ENCODE results near the gene CTIF.

CTIF gene

DNA sequence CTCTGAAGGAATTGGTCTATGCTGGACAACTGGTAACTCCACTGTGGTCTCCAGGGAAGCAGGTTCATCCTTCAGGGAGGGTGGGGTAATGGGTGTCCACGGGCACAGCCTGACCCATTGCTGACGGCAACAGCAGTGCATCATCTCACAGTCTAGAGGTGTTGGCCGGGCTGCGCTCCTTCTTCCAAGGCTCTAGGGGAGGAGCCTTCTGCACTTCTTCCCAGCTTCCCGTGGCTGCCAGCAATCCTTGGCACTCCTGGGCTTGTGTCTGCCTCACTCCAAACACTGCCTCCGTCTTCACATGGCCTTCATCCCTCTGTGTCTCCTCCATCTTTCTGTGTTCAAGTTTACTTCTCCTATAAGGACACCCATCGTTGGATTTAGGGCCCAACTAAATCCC lies 166.2 kb downstream of the CTIF start:
- Histone ChIP-seq H2AFZ (ENCODE audit: low read depth, low read length, severe bottlenecking) (no peak overlapping the region), H3K9me3 (ENCODE audit: insufficient read depth, low read length) (no peaks in the 10 kb centered on the region), H3K79me2 (ENCODE audit: insufficient read depth, low read length) (no peaks in the 10 kb centered on the region), H3K9me2 (replicated peaks; ENCODE audit: insufficient read depth, low read length) (no peaks in the 10 kb centered on the region), H3K27me3 (ENCODE audit: low read length) (no peaks in the 10 kb centered on the region), H3K36me3 (ENCODE audit: low read length) (no peaks in the 10 kb centered on the region), H3F3A (ENCODE audit: insufficient read depth) (no peaks in the 10 kb centered on the region), H3K9ac (ENCODE audit: low read length) (no peak overlapping the region), H3K4me3 (ENCODE audit: insufficient read depth, low read length, poor library complexity, severe bottlenecking) (no peak overlapping the region), H3K4me2 (ENCODE audit: low read depth, low read length, poor library complexity, severe bottlenecking) (no peak overlapping the region), H4K20me1 (ENCODE audit: low read depth, low read length) (no peaks in the 10 kb centered on the region), H3K27ac (ENCODE audit: low read depth, low read length) (no peak overlapping the region)
- TF ChIP-seq, protein P1, sequence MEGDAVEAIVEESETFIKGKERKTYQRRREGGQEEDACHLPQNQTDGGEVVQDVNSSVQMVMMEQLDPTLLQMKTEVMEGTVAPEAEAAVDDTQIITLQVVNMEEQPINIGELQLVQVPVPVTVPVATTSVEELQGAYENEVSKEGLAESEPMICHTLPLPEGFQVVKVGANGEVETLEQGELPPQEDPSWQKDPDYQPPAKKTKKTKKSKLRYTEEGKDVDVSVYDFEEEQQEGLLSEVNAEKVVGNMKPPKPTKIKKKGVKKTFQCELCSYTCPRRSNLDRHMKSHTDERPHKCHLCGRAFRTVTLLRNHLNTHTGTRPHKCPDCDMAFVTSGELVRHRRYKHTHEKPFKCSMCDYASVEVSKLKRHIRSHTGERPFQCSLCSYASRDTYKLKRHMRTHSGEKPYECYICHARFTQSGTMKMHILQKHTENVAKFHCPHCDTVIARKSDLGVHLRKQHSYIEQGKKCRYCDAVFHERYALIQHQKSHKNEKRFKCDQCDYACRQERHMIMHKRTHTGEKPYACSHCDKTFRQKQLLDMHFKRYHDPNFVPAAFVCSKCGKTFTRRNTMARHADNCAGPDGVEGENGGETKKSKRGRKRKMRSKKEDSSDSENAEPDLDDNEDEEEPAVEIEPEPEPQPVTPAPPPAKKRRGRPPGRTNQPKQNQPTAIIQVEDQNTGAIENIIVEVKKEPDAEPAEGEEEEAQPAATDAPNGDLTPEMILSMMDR (IDR thresholded peaks at IDR 0.05; ENCODE audit: insufficient read depth, low read length, poor library complexity, severe bottlenecking) = no peak
- no peak for TF ChIP-seq EZH2phosphoT487 (conservative IDR thresholded peaks at IDR 0.05; ENCODE audit: low read length)

DNA sequence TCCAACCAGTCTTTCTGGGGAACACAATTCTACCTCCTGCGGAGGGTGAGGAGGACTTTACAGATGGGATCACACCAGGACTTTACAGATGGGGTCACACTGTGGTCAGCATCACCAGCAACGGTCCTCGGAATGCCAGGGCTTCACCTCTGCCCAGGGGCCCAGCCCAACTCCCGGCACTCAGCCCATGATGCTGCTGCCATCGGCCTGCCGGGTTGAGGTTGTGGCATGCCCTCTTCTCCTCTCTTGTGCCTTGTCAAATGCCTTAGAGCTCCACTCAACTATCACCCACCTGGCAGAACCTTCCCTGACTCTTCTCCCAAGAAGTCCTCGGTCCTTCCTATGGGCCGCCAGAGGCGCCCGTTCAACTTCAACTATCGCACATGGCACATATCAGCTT lies 166.7 kb downstream of the CTIF start:
- no peak overlapping the region for H3K9ac ChIP-seq (ENCODE audit: low read length)
- no peaks in the 10 kb centered on the region for H3K9me3 ChIP-seq (ENCODE audit: insufficient read depth, low read length)
- no peak overlapping the region for H2AFZ ChIP-seq (ENCODE audit: low read depth, low read length, severe bottlenecking)
- no peaks in the 10 kb centered on the region for H3F3A ChIP-seq (ENCODE audit: insufficient read depth)
- no peaks in the 10 kb centered on the region for H3K27me3 ChIP-seq (ENCODE audit: low read length)
- H3K27ac ChIP-seq (ENCODE audit: low read depth, low read length) = no peak overlapping the region
- H4K20me1 ChIP-seq (ENCODE audit: low read depth, low read length) = no peaks in the 10 kb centered on the region
- no peaks in the 10 kb centered on the region for H3K9me2 ChIP-seq (replicated peaks; ENCODE audit: insufficient read depth, low read length)
- H3K4me3 ChIP-seq (ENCODE audit: insufficient read depth, low read length, poor library complexity, severe bottlenecking) = no peak overlapping the region
- TF ChIP-seq EZH2phosphoT487 (conservative IDR thresholded peaks at IDR 0.05; ENCODE audit: low read length) = no peak
- TF ChIP-seq, protein P1 (IDR thresholded peaks at IDR 0.05; ENCODE audit: insufficient read depth, low read length, poor library complexity, severe bottlenecking) = no peak
- H3K4me2 ChIP-seq (ENCODE audit: low read depth, low read length, poor library complexity, severe bottlenecking) = no peak overlapping the region
- no peaks in the 10 kb centered on the region for H3K36me3 ChIP-seq (ENCODE audit: low read length)
- H3K79me2 ChIP-seq (ENCODE audit: insufficient read depth, low read length) = no peaks in the 10 kb centered on the region

DNA sequence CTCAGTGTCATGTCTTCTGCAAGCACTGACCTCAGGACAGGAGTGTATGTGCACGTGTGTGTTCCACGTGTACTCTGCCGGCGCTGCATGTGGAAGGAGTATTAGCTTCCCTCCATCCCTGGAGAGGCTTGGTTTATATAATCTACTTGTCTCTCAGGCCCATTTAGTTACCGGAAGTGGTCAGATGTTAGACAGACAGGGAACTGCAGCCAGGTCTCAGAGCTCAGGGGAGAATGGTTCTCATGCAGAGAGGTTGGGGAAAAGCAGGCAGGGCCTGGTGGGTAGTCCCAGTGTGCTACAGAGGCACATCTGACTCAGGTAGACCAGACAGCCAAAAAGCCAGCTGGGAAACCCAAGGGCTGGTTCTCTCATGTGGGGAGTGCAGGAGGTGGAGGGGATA lies 167.9 kb downstream of the CTIF start:
- no peaks in the 10 kb centered on the region for H3K9me2 ChIP-seq (replicated peaks; ENCODE audit: insufficient read depth, low read length)
- TF ChIP-seq, protein P1 (IDR thresholded peaks at IDR 0.05; ENCODE audit: insufficient read depth, low read length, poor library complexity, severe bottlenecking) = no peak
- no peak for TF ChIP-seq EZH2phosphoT487 (conservative IDR thresholded peaks at IDR 0.05; ENCODE audit: low read length)
- no peaks in the 10 kb centered on the region for H3K27me3 ChIP-seq (ENCODE audit: low read length)
- no peak overlapping the region for H3K9ac ChIP-seq (ENCODE audit: low read length)
- no peaks in the 10 kb centered on the region for H3K36me3 ChIP-seq (ENCODE audit: low read length)
- H3K27ac ChIP-seq (ENCODE audit: low read depth, low read length) = no peak overlapping the region
- H4K20me1 ChIP-seq (ENCODE audit: low read depth, low read length) = no peaks in the 10 kb centered on the region
- no peak overlapping the region for H3K4me2 ChIP-seq (ENCODE audit: low read depth, low read length, poor library complexity, severe bottlenecking)
- H3K79me2 ChIP-seq (ENCODE audit: insufficient read depth, low read length) = no peaks in the 10 kb centered on the region
- no peaks in the 10 kb centered on the region for H3F3A ChIP-seq (ENCODE audit: insufficient read depth)
- no peak overlapping the region for H3K4me3 ChIP-seq (ENCODE audit: insufficient read depth, low read length, poor library complexity, severe bottlenecking)
- H2AFZ ChIP-seq (ENCODE audit: low read depth, low read length, severe bottlenecking) = no peak overlapping the region
- H3K9me3 ChIP-seq (ENCODE audit: insufficient read depth, low read length) = no peaks in the 10 kb centered on the region
